ENCODE data around the gene SLX4.

SLX4 gene

GRCh38 chr16:3608069-3608468, 3.3 kb downstream of the SLX4 start:
- TF ChIP-seq TAF1 (IDR thresholded peaks at IDR 0.05; ENCODE audit: borderline replicate concordance, low read depth, low read length): no peak
- TF ChIP-seq POLR2A (IDR thresholded peaks at IDR 0.05; ENCODE audit: low read depth, low read length): no peak
- TF ChIP-seq POLR2AphosphoS5 (IDR thresholded peaks at IDR 0.05; ENCODE audit: low read depth, low read length): no peak
- no peak for FAIRE-seq
- DNase-seq (ENCODE audit: insufficient read length): no peak

- no peak for TF ChIP-seq TAF1 (IDR thresholded peaks at IDR 0.05; ENCODE audit: borderline replicate concordance, low read depth, low read length)
- no peak for TF ChIP-seq POLR2A (IDR thresholded peaks at IDR 0.05; ENCODE audit: low read depth, low read length)
- TF ChIP-seq POLR2AphosphoS5 (IDR thresholded peaks at IDR 0.05; ENCODE audit: low read depth, low read length): no peak
- no peak for DNase-seq (ENCODE audit: insufficient read length)
- FAIRE-seq: no peak
These were observed 3.8 kb downstream of the SLX4 start for GRCh38 chr16:3607634-3608033.

GRCh38 chr16:3607161-3607560, 4.2 kb downstream of the SLX4 start:
- TF ChIP-seq POLR2A (IDR thresholded peaks at IDR 0.05; ENCODE audit: low read depth, low read length) (no peak), POLR2AphosphoS5 (IDR thresholded peaks at IDR 0.05; ENCODE audit: low read depth, low read length) (no peak), TAF1 (IDR thresholded peaks at IDR 0.05; ENCODE audit: borderline replicate concordance, low read depth, low read length) (no peak)
- DNase-seq (ENCODE audit: insufficient read length): no peak
- no peak for FAIRE-seq

DNA sequence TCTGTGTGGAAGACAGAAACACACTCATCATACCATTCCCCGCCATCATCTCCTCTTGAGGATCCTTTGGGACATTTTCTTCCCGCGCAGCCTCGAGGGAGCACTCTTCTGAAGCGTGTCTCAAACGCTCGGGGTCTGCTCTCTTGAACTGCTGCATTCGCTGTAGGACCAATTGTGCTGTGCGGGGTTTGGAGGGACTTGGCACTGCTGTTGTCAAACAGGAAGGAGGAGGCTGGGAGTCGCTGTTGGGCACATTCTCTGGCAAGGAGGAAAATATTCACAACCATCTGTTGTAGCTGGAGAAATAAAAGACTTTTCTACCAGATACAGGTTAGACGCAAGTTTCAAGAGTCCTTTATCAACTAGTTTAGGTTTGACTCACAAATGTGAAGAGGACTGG, 5.0 kb downstream of the SLX4 start:
- TF ChIP-seq TAF1 (IDR thresholded peaks at IDR 0.05; ENCODE audit: borderline replicate concordance, low read depth, low read length) (no peak), POLR2A (IDR thresholded peaks at IDR 0.05; ENCODE audit: low read depth, low read length) (no peak), POLR2AphosphoS5 (IDR thresholded peaks at IDR 0.05; ENCODE audit: low read depth, low read length) (no peak)
- FAIRE-seq: no peak
- DNase-seq (ENCODE audit: insufficient read length): no peak

DNA sequence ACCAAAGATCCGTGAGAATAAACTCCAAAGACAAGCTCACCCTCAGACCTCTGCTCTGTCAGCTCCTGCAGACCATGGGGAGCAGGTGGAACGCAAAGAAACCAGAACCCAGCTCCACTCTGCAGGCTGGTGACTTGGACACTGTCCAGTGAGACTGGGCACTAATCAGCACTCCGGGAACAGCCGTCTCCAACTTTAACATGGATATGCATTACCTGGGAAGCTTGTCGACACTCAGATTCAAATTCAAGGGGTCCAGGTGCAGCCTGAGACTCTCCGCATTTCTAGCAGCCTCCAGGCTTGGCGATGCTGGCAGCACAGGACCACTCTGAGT, 9.1 kb downstream of the SLX4 start:
- FAIRE-seq (no peak), DNase-seq (ENCODE audit: insufficient read length) (no peak)
- TF ChIP-seq POLR2AphosphoS5 (IDR thresholded peaks at IDR 0.05; ENCODE audit: low read depth, low read length) (no peak), POLR2A (IDR thresholded peaks at IDR 0.05; ENCODE audit: low read depth, low read length) (no peak), TAF1 (IDR thresholded peaks at IDR 0.05; ENCODE audit: borderline replicate concordance, low read depth, low read length) (no peak)

- no peak for TF ChIP-seq POLR2AphosphoS5 (IDR thresholded peaks at IDR 0.05; ENCODE audit: low read depth, low read length)
- no peak for TF ChIP-seq TAF1 (IDR thresholded peaks at IDR 0.05; ENCODE audit: borderline replicate concordance, low read depth, low read length)
- no peak for TF ChIP-seq POLR2A (IDR thresholded peaks at IDR 0.05; ENCODE audit: low read depth, low read length)
- FAIRE-seq (no peak), DNase-seq (ENCODE audit: insufficient read length) (no peak)
These were observed 9.6 kb downstream of the SLX4 start for GRCh38 chr16:3601614-3602319.

GRCh38 chr16:3599922-3600321, 11.5 kb downstream of the SLX4 start:
- FAIRE-seq (no peak), DNase-seq (ENCODE audit: insufficient read length) (no peak)

DNA sequence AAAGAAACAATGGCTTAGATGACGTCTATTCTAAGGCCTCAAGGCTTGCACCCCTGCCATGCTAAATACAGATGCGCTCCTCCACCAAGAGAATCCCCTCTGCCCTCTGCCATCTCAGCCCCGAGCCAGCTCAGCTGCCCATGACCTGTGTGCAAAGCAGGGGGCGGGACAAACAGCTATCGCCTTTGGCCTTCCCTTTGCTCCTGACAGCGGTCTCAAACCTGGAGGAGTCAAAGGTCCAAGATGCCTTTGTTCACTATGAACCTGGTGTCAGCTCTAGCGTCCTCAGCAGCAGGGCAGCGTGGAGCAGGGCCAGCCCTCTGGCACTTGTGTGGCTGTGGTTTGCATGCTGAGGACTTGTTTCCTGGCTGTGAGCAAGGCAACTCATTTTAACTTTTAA, 12.3 kb downstream of the SLX4 start:
- FAIRE-seq (no peak), DNase-seq (ENCODE audit: insufficient read length) (no peak)
- no peak for TF ChIP-seq TAF1 (IDR thresholded peaks at IDR 0.05; ENCODE audit: borderline replicate concordance, low read depth, low read length)
- TF ChIP-seq POLR2AphosphoS5 (IDR thresholded peaks at IDR 0.05; ENCODE audit: low read depth, low read length): no peak
- TF ChIP-seq POLR2A (IDR thresholded peaks at IDR 0.05; ENCODE audit: low read depth, low read length): no peak

More at GRCh38 chr16:3599922-3600321, 11.5 kb downstream of the SLX4 start:
- no peak for TF ChIP-seq TAF1 (IDR thresholded peaks at IDR 0.05; ENCODE audit: borderline replicate concordance, low read depth, low read length)
- TF ChIP-seq POLR2A (IDR thresholded peaks at IDR 0.05; ENCODE audit: low read depth, low read length): no peak
- TF ChIP-seq POLR2AphosphoS5 (IDR thresholded peaks at IDR 0.05; ENCODE audit: low read depth, low read length): no peak

GRCh38 chr16:3598236-3598635, 13.2 kb downstream of the SLX4 start:
- no peak for TF ChIP-seq POLR2AphosphoS5 (IDR thresholded peaks at IDR 0.05; ENCODE audit: low read depth, low read length)
- TF ChIP-seq TAF1 (IDR thresholded peaks at IDR 0.05; ENCODE audit: borderline replicate concordance, low read depth, low read length): no peak
- no peak for TF ChIP-seq POLR2A (IDR thresholded peaks at IDR 0.05; ENCODE audit: low read depth, low read length)
- FAIRE-seq (no peak), DNase-seq (ENCODE audit: insufficient read length) (no peak)

DNA sequence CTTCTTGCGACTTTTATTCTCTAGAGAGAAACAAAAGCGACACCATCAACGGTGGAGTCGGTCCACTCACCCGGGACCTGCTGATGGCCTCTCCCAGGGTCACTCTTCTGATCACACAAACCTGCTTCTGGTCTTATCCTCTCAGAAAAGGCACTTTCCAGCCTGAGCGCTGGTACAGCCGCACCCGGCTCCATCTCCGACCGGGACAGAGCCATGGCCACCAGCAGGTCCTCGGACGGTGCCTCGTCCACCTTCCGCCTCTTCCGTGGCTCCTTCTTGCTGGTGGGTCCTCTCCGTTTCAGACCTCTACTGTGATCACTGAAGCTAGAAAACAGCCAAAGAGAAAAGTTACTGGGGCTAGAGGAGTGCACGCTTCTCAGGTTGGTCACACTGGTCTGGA, 13.7 kb downstream of the SLX4 start:
- TF ChIP-seq POLR2A (IDR thresholded peaks at IDR 0.05; ENCODE audit: low read depth, low read length) (no peak), TAF1 (IDR thresholded peaks at IDR 0.05; ENCODE audit: borderline replicate concordance, low read depth, low read length) (no peak), POLR2AphosphoS5 (IDR thresholded peaks at IDR 0.05; ENCODE audit: low read depth, low read length) (no peak)
- FAIRE-seq: no peak

DNA sequence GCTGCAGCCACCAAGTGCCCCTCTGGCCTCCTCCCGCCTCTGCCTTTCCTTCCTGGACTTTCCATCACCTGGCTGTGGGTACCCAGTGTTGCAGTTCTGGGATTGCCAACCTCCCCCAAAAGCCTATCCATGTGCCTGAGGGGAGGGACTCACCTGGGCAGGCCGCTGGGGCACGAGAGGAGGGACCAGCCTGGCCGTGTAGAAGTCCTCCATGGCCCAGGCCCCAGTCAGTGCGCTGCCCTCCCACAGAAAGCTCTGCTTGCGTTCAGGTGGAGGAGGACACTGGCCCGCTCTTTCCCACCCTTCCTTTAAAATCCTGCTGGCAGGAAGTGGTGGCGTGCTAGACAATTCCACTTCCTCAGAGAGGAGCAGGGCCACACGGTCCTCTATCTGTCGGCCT, 14.2 kb downstream of the SLX4 start:
- no peak for TF ChIP-seq TAF1 (IDR thresholded peaks at IDR 0.05; ENCODE audit: borderline replicate concordance, low read depth, low read length)
- no peak for TF ChIP-seq POLR2A (IDR thresholded peaks at IDR 0.05; ENCODE audit: low read depth, low read length)
- no peak for TF ChIP-seq POLR2AphosphoS5 (IDR thresholded peaks at IDR 0.05; ENCODE audit: low read depth, low read length)
- no peak for FAIRE-seq
- no peak for DNase-seq (ENCODE audit: insufficient read length)

More for the DNA sequence above, 13.7 kb downstream of the SLX4 start:
- no peak for DNase-seq (ENCODE audit: insufficient read length)

GRCh38 chr16:3596101-3596861, 15.1 kb downstream of the SLX4 start:
- no peak for TF ChIP-seq POLR2A (IDR thresholded peaks at IDR 0.05; ENCODE audit: low read depth, low read length)
- TF ChIP-seq TAF1 (IDR thresholded peaks at IDR 0.05; ENCODE audit: borderline replicate concordance, low read depth, low read length): no peak
- no peak for TF ChIP-seq POLR2AphosphoS5 (IDR thresholded peaks at IDR 0.05; ENCODE audit: low read depth, low read length)
- DNase-seq (ENCODE audit: insufficient read length) (no peak), FAIRE-seq (no peak)

All from GM12892 (cell line).